ENCODE measurements around the gene PCDHA5. TPM values are rescaled to one million over a fixed set of nuclear protein-coding genes. Genes with fewer than 3 reads are reported as not detected.
"Not testable (repeated sequence)": the region's sequence is repeated elsewhere in the genome, so short reads cannot be mapped to it uniquely, and the experiment has no call there.

PCDHA5 gene
- 0.67 TPM for polyA plus RNA-seq (2013, experiment 1 of 4)
- polyA plus RNA-seq (2013, experiment 2 of 4): 0.66 TPM
- 0.21 TPM for polyA plus RNA-seq (2013, experiment 3 of 4)
- polyA plus RNA-seq (2013, experiment 4 of 4): 0.49 TPM

DNA sequence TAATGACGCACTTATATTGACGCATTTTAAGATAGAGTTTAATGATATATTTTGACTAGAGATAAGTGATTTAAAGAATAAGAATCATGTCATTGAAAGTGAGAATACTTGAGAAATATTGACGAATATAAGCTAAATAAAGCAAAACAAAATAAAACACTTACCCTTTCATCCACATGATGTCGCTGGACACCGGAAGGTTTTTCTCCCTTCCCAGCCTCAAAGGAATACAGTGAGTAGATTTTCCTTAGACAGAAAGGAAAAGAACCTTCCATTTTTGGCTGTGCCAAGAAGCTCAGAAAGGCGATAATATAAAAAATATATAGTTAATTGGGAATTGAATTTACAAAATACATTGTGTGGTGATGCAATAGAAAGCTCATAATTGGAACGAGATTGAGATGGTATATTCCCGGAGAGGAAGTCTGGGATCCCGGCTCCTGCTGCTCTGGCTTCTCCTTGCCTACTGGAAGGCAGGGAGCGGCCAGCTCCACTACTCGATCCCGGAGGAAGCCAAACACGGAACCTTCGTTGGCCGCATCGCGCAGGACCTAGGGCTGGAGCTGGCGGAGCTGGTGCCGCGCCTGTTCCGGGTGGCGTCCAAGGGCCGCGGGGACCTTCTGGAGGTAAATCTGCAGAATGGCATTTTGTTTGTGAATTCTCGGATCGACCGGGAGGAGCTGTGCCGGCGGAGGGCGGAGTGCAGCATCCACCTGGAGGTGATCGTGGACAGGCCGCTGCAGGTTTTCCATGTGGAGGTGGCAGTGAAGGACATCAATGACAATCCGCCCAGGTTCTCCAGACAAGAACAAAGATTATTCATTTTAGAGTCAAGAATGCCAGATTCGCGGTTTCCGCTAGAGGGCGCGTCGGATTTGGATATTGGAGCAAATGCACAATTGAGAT lies at the start of gene PCDHA5:
Gene PCDHA5, plus strand, starts transcription at position 239 of the 906 bp plus-strand sequence.
- no peak within 1 kb of the TSS for H3K4me3 ChIP-seq (ENCODE audit: insufficient read depth, low read depth, low read length)
- no peaks in the 10 kb centered on the region for H3K36me3 ChIP-seq (ENCODE audit: control insufficient read depth, insufficient read depth, low read length)
- H3K27ac ChIP-seq (ENCODE audit: insufficient read depth, low read depth, low read length, poor library complexity, severe bottlenecking): no peak within 1 kb of the TSS
- 91 to 92% methylated on average over 38 to 39 of the region's 39 CpGs for WGBS, 2 experiments
- no peaks in the 10 kb centered on the region for H3K4me1 ChIP-seq (ENCODE audit: control insufficient read depth, insufficient read depth, low read length)
- H3K27me3 ChIP-seq (ENCODE audit: control insufficient read depth, insufficient read depth, low read length, poor library complexity, severe bottlenecking): no peaks in the 10 kb centered on the region
- no peaks in the 10 kb centered on the region for H3K9me3 ChIP-seq (ENCODE audit: control insufficient read depth, low read length)

DNA sequence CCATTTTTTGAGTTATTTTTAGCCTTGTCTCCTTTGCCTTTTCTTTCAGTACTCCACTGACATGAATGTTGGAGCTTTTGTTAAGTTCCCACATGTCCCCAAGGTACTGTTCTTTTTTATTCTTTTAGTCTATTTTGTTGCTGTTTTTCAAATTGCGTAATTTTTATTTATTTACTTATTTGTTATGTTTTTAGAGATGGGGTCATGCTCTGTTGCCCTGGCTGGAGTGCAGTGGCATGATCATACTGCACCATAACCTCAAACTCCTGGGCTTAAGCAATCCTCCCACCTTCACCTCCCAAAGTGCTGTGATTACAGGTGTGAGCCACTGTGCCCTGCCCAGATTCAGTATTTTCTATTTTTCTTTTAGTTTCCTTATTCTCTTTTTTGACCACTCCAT lies 40.9 kb upstream of the PCDHA5 start:
- Histone ChIP-seq H3K4me1 (ENCODE audit: control insufficient read depth, insufficient read depth, low read length) (no peaks in the 10 kb centered on the region), H3K4me3 (ENCODE audit: insufficient read depth, low read depth, low read length) (no peak overlapping the region), H3K9me3 (ENCODE audit: control insufficient read depth, low read length) (peaks cover 3% of the 10 kb centered on the region), H3K27me3 (ENCODE audit: control insufficient read depth, insufficient read depth, low read length, poor library complexity, severe bottlenecking) (no peaks in the 10 kb centered on the region), H3K27ac (ENCODE audit: insufficient read depth, low read depth, low read length, poor library complexity, severe bottlenecking) (no peak overlapping the region), H3K36me3 (ENCODE audit: control insufficient read depth, insufficient read depth, low read length) (no peaks in the 10 kb centered on the region)
- no CpG with 5 or more reads among the region's 1 CpG for WGBS, 2 experiments

DNA sequence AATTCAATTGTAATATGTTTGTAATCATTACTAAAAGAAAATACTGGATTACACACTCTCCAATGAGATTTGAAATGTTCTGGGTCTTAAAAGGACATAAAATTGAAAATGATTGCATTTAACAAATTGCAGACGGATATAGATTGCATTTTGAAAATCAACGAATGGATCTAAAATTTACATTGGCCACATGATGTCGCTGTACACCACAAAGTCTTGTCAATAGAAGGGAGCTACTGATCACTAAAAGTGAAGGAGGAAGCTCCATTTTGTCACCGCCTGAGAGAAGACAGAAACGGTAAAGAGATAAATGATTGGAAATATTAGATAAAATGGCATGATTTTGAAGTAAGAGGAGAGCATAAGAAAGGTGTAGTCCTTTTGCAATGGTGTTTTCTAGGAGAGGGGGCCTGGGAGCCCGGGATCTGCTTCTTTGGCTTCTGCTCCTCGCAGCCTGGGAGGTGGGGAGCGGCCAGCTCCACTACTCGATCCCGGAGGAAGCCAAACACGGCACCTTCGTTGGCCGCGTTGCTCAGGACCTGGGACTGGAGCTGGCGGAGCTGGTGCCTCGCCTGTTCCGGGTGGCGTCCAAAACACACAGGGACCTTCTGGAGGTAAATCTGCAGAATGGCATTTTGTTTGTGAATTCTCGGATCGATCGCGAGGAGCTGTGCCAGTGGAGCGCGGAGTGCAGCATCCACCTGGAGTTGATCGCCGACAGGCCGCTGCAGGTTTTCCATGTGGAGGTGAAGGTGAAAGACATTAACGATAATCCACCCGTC lies 35.3 kb upstream of the PCDHA5 start, which contains the start of gene PCDHA1:
Gene PCDHA1, plus strand, starts transcription at position 236 of the 782 bp plus-strand sequence.
- 91 to 92% methylated on average over 29 of the region's 29 CpGs for WGBS, 2 experiments
- peaks cover 7% of the 10 kb centered on the region for H3K9me3 ChIP-seq (ENCODE audit: control insufficient read depth, low read length)
- no peaks in the 10 kb centered on the region for H3K27me3 ChIP-seq (ENCODE audit: control insufficient read depth, insufficient read depth, low read length, poor library complexity, severe bottlenecking)
- H3K4me1 ChIP-seq (ENCODE audit: control insufficient read depth, insufficient read depth, low read length): no peaks in the 10 kb centered on the region
- H3K4me3 ChIP-seq (ENCODE audit: insufficient read depth, low read depth, low read length): no peak within 1 kb of the TSS
- H3K27ac ChIP-seq (ENCODE audit: insufficient read depth, low read depth, low read length, poor library complexity, severe bottlenecking): no peak within 1 kb of the TSS
- H3K36me3 ChIP-seq (ENCODE audit: control insufficient read depth, insufficient read depth, low read length): no peaks in the 10 kb centered on the region

DNA sequence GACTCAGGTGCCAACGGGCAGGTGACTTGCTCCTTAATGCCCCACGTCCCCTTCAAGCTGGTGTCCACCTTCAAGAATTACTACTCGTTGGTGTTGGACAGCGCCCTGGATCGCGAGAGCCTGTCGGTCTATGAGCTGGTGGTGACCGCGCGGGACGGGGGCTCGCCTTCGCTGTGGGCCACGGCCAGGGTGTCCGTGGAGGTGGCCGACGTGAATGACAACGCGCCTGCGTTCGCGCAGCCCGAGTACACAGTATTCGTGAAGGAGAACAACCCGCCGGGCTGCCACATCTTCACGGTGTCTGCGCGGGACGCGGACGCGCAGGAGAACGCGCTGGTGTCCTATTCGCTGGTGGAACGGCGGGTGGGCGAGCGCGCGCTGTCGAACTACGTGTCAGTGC lies 34.0 kb upstream of the PCDHA5 start:
- not testable (repeated sequence) for H3K27me3 ChIP-seq (ENCODE audit: control insufficient read depth, insufficient read depth, low read length, poor library complexity, severe bottlenecking); H3K4me3 ChIP-seq (ENCODE audit: insufficient read depth, low read depth, low read length); H3K27ac ChIP-seq (ENCODE audit: insufficient read depth, low read depth, low read length, poor library complexity, severe bottlenecking); H3K4me1 ChIP-seq (ENCODE audit: control insufficient read depth, insufficient read depth, low read length); H3K36me3 ChIP-seq (ENCODE audit: control insufficient read depth, insufficient read depth, low read length); H3K9me3 ChIP-seq (ENCODE audit: control insufficient read depth, low read length)
- WGBS, 2 experiments: 95 to 97% methylated on average over 44 of the region's 44 CpGs

DNA sequence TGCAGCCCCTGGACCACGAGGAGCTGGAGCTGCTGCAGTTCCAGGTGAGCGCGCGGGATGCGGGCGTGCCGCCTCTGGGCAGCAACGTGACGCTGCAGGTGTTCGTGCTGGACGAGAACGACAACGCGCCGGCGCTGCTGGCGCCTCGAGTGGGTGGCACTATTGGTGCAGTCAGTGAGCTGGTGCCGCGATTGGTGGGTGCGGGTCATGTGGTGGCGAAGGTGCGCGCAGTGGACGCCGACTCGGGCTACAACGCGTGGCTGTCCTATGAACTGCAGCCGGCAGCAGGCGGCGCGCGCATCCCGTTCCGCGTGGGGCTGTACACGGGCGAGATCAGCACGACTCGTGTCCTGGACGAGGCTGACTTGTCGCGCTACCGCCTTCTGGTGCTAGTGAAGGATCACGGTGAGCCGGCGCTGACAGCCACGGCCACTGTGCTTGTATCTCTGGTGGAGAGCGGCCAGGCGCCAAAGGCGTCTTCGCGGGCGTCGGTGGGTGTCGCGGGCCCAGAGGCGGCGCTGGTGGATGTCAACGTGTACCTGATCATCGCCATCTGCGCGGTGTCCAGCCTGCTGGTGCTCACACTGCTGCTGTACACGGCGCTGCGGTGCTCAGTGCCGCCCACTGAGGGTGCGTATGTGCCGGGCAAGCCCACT lies 33.4 kb upstream of the PCDHA5 start:
- WGBS, 2 experiments: 96% methylated on average over 70 of the region's 70 CpGs
- H3K4me1 ChIP-seq (ENCODE audit: control insufficient read depth, insufficient read depth, low read length); H3K27ac ChIP-seq (ENCODE audit: insufficient read depth, low read depth, low read length, poor library complexity, severe bottlenecking); H3K9me3 ChIP-seq (ENCODE audit: control insufficient read depth, low read length); H3K36me3 ChIP-seq (ENCODE audit: control insufficient read depth, insufficient read depth, low read length); H3K27me3 ChIP-seq (ENCODE audit: control insufficient read depth, insufficient read depth, low read length, poor library complexity, severe bottlenecking); H3K4me3 ChIP-seq (ENCODE audit: insufficient read depth, low read depth, low read length): not testable (repeated sequence)

DNA sequence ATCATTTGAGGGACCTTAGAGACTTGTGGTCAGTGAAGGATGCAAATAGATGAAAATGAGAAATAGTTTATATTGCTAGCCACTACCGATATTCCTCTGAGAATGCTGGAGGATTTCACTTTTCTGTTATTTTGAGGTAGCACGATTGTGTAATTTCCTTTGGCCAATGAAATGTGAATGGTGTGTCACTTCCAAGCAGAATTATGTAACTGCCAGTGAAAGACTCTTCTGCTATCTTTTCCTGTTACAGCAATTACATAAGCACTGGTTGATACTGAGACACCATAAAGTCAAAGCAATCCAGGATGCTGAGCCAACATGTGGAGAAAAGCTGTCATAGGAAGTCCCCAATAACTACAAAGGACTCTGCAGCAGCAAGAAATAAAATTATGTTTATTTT lies 30.3 kb upstream of the PCDHA5 start:
- Histone ChIP-seq H3K36me3 (ENCODE audit: control insufficient read depth, insufficient read depth, low read length) (peaks cover 7% of the 10 kb centered on the region), H3K9me3 (ENCODE audit: control insufficient read depth, low read length) (peaks cover 4% of the 10 kb centered on the region), H3K27ac (ENCODE audit: insufficient read depth, low read depth, low read length, poor library complexity, severe bottlenecking) (no peak overlapping the region), H3K4me3 (ENCODE audit: insufficient read depth, low read depth, low read length) (no peak overlapping the region), H3K4me1 (ENCODE audit: control insufficient read depth, insufficient read depth, low read length) (no peaks in the 10 kb centered on the region), H3K27me3 (ENCODE audit: control insufficient read depth, insufficient read depth, low read length, poor library complexity, severe bottlenecking) (no peaks in the 10 kb centered on the region)
- WGBS, 2 experiments: 95% methylated on average over 2 of the region's 2 CpGs

DNA sequence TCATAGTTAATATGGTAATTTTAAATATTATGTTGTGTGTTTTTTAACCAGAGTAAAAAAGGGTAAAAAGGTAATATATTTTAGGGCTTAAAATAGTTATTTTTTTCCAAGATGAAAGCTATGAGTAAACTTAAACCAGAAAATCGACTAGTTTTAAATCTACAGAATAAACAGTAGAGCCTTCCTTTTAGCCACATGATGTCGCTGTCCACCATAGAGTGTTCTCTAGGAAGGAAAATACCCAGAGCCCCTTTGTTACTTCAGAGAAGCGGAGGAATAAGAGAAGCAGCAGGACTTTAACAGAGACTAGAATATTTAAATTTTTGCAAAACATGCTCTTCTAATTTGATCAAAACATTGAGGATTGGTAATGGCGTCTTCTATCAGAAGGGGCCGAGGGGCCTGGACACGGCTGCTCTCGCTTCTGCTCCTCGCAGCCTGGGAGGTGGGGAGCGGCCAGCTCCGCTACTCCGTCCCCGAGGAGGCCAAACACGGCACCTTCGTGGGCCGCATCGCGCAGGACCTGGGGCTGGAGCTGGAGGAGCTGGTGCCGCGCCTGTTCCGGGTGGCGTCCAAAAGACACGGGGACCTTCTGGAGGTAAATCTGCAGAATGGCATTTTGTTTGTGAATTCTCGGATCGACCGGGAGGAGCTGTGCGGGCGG lies 26.7 kb upstream of the PCDHA5 start, which contains the start of gene PCDHA2:
Gene PCDHA2, plus strand, starts transcription at position 258 of the 664 bp plus-strand sequence.
- no peaks in the 10 kb centered on the region for H3K9me3 ChIP-seq (ENCODE audit: control insufficient read depth, low read length)
- H3K27ac ChIP-seq (ENCODE audit: insufficient read depth, low read depth, low read length, poor library complexity, severe bottlenecking): no peak within 1 kb of the TSS
- H3K36me3 ChIP-seq (ENCODE audit: control insufficient read depth, insufficient read depth, low read length): peaks cover 9% of the 10 kb centered on the region
- peak within 1 kb of the TSS; percentile 7 for H3K4me3 ChIP-seq (ENCODE audit: insufficient read depth, low read depth, low read length)
- no peaks in the 10 kb centered on the region for H3K4me1 ChIP-seq (ENCODE audit: control insufficient read depth, insufficient read depth, low read length)
- H3K27me3 ChIP-seq (ENCODE audit: control insufficient read depth, insufficient read depth, low read length, poor library complexity, severe bottlenecking): no peaks in the 10 kb centered on the region
- 72 to 77% methylated on average over 27 of the region's 27 CpGs for WGBS, 2 experiments

DNA sequence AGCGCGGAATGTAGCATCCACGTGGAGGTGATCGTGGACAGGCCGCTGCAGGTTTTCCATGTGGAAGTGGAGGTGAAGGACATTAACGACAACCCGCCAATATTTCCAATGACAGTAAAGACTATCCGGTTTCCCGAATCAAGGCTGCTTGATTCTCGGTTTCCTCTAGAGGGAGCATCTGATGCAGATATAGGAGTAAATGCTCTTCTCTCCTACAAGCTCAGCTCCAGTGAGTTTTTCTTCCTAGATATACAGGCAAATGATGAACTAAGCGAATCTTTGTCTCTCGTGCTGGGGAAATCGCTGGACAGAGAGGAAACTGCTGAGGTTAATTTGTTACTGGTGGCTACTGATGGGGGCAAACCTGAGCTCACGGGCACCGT lies 26.2 kb upstream of the PCDHA5 start:
- Histone ChIP-seq H3K9me3 (ENCODE audit: control insufficient read depth, low read length) (no peaks in the 10 kb centered on the region), H3K4me3 (ENCODE audit: insufficient read depth, low read depth, low read length) (peak overlapping the region; percentile 7), H3K27ac (ENCODE audit: insufficient read depth, low read depth, low read length, poor library complexity, severe bottlenecking) (no peak overlapping the region)

DNA sequence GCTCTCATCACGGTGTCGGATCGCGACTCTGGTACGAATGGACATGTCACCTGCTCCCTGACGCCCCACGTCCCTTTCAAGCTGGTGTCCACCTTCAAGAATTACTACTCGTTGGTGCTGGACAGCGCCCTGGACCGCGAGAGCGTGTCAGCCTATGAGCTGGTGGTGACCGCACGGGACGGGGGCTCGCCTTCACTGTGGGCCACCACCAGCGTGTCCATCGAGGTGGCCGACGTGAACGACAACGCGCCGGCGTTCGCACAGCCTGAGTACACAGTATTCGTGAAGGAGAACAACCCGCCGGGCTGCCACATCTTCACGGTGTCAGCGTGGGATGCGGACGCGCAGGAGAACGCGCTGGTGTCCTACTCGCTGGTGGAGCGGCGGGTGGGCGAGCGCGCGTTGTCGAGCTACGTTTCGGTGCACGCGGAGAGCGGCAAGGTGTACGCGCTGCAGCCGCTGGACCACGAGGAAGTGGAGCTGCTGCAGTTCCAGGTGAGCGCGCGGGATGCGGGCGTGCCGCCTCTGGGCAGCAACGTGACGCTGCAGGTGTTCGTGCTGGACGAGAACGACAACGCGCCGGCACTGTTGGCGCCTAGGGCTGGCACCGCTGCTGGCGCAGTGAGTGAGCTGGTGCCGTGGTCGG lies 25.2 kb upstream of the PCDHA5 start:
- WGBS, 2 experiments: 97% methylated on average over 72 of the region's 72 CpGs
- H3K27ac ChIP-seq (ENCODE audit: insufficient read depth, low read depth, low read length, poor library complexity, severe bottlenecking); H3K9me3 ChIP-seq (ENCODE audit: control insufficient read depth, low read length); H3K27me3 ChIP-seq (ENCODE audit: control insufficient read depth, insufficient read depth, low read length, poor library complexity, severe bottlenecking); H3K36me3 ChIP-seq (ENCODE audit: control insufficient read depth, insufficient read depth, low read length); H3K4me1 ChIP-seq (ENCODE audit: control insufficient read depth, insufficient read depth, low read length); H3K4me3 ChIP-seq (ENCODE audit: insufficient read depth, low read depth, low read length): not testable (repeated sequence)

More for the DNA sequence above, 26.2 kb upstream of the PCDHA5 start:
- Histone ChIP-seq H3K36me3 (ENCODE audit: control insufficient read depth, insufficient read depth, low read length) (peaks cover 9% of the 10 kb centered on the region), H3K4me1 (ENCODE audit: control insufficient read depth, insufficient read depth, low read length) (no peaks in the 10 kb centered on the region), H3K27me3 (ENCODE audit: control insufficient read depth, insufficient read depth, low read length, poor library complexity, severe bottlenecking) (no peaks in the 10 kb centered on the region)
- 75 to 82% methylated on average over 15 of the region's 15 CpGs for WGBS, 2 experiments

Data from ectodermal cell (in vitro differentiated cells).